Small intestine (tissue), 7 donors: ENCODE measurements around the gene SHROOM1. TPM values are rescaled to one million over a fixed set of nuclear protein-coding genes. Genes with fewer than 3 reads are reported as not detected.

ENCODE experiments used
- DNase-seq, 2 donors: peaks; one replicate each; pipeline versions ENCODE4 v3.0.0 to v3.0.0-alpha.2; 2013
- FAIRE-seq: peaks from 2 replicates; lab custom pipeline; 2012; peaks lifted over from hg19 to GRCh38; lab: Jason Lieb, UNC
- H3K27ac ChIP-seq, 3 donors: one replicate each; pipeline ENCODE4 v1.5.1; 2013; ENCODE audit warnings: low read length in 2 of 3, mild to moderate bottlenecking in 2 of 3, control low read depth in 1 of 3, inconsistent platforms in 1 of 3, low read depth in 1 of 3, moderate library complexity in 1 of 3
- H3K27me3 ChIP-seq, 3 donors: one replicate each; pipeline ENCODE4 v1.6.1; 2013; ENCODE audit warnings: low read length in 3 of 3, inconsistent platforms in 1 of 3; ENCODE audit not compliant: control insufficient read depth in 3 of 3, insufficient read depth in 3 of 3
- H3K36me3 ChIP-seq, 3 donors: one replicate each; pipeline ENCODE4 v1.6.1; 2013; ENCODE audit warnings: low read length in 3 of 3, inconsistent platforms in 1 of 3, low read depth in 1 of 3, mild to moderate bottlenecking in 1 of 3, moderate library complexity in 1 of 3; ENCODE audit not compliant: control insufficient read depth in 3 of 3, insufficient read depth in 2 of 3
- H3K4me1 ChIP-seq, 3 donors: one replicate each; pipeline ENCODE4 v1.6.1; 2013; ENCODE audit warnings: low read length in 2 of 3, inconsistent platforms in 1 of 3, low read depth in 1 of 3, mild to moderate bottlenecking in 1 of 3, moderate library complexity in 1 of 3; ENCODE audit not compliant: control insufficient read depth in 3 of 3, insufficient read depth in 2 of 3
- H3K4me3 ChIP-seq, 3 donors: one replicate each; pipeline ENCODE4 v1.5.1; 2013; ENCODE audit warnings: low read length in 3 of 3, control low read depth in 1 of 3, inconsistent platforms in 1 of 3, low read depth in 1 of 3, mild to moderate bottlenecking in 1 of 3, moderate library complexity in 1 of 3
- H3K9me3 ChIP-seq, 2 donors: one replicate each; pipeline ENCODE4 v1.6.1; 2013; ENCODE audit warnings: low read depth in 1 of 2, low read length in 1 of 2; ENCODE audit not compliant: control insufficient read depth in 2 of 2, insufficient read depth in 1 of 2
- whole genome bisulfite sequencing, 3 donors: extraction: QIAGEN DNeasy Blood & Tissue Kit; methylation state at CpG; one replicate each; pipeline ENCODE4 v1.1.7; 2013; 5-methylcytosine and 5-hydroxymethylcytosine counted together
- polyA plus RNA-seq, 4 donors: library from polyadenylated mRNA; stranded (reverse) in 3 of 4; unstranded in 1 of 4; fragments of 200-250 nt in 3 of 4; fragments of 120-200 nt in 1 of 4; gene quantifications; one replicate each; pipeline versions ENCODE4 v1.2.1 to v1.2.3, GENCODE V29; 2013
- donor health status: healthy with polysubstance abuse.
- donor health status: control.
- donor health status: control.
- donor health status: Bipolar disorder and iron deficiency.
- donor health status: healthy.

SHROOM1 gene
- polyA plus RNA-seq, 4 donors: 9.2 to 72.2 (median 15.0) TPM

- Histone ChIP-seq H3K4me3 (no peak overlapping the region), H3K27ac (peak overlapping the region; percentile 22 to 80 (median 60)), H3K9me3 (peaks cover 0 to 8% of the 10 kb centered on the region in 2 donors), H3K4me1 (peaks cover 0 to 36% (median 12%) of the 10 kb centered on the region in 3 donors), H3K36me3 (peaks cover 0 to 40% (median 3%) of the 10 kb centered on the region in 3 donors), H3K27me3 (no peaks in the 10 kb centered on the region)
- DNase-seq: no peak
- no peak for FAIRE-seq
- WGBS, 3 donors: 77 to 81% (median 79%) methylated on average over 5 of the region's 5 CpGs
Measured at GRCh38 chr5:132871459-132872284, 41.2 kb upstream of the SHROOM1 start.

- no peak for FAIRE-seq
- 73 to 81% (median 77%) methylated on average over 2 of the region's 2 CpGs for WGBS, 3 donors
- H3K4me1 ChIP-seq: peaks cover 0 to 32% (median 9%) of the 10 kb centered on the region in 3 donors
- no peak overlapping the region for H3K4me3 ChIP-seq
- peaks cover 0 to 40% (median 3%) of the 10 kb centered on the region in 3 donors for H3K36me3 ChIP-seq
- H3K27me3 ChIP-seq: no peaks in the 10 kb centered on the region
- peaks cover 0 to 8% of the 10 kb centered on the region in 2 donors for H3K9me3 ChIP-seq
- H3K27ac ChIP-seq: no peak overlapping the region
- DNase-seq: no peak
Measured at GRCh38 chr5:132870801-132871200, 40.4 kb upstream of the SHROOM1 start.

DNA sequence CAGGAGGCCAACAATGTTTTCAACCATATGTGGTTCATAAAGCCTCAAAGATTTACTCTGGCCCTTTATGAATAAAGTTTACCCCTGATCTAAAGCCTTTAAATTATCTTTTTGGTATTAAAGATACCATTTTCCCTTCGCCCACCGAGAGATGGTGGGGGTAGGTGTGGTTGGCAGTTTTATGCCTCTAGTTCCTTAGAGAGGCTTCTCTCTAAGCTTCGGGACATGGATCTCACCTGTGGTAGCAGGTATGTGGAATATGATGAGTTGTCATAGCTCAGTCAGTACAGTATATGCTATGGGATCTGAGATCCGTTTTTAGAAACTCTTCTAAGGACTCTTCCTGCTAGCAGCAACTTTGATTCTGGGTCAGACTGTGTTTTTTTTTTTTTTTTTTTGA is 38.3 kb upstream of the SHROOM1 start:
- FAIRE-seq (no peak), DNase-seq (no peak)
- no peak overlapping the region for H3K4me3 ChIP-seq
- H3K9me3 ChIP-seq: peaks cover 0 to 2% of the 10 kb centered on the region in 2 donors
- no peak overlapping the region for H3K27ac ChIP-seq
- H3K4me1 ChIP-seq: peaks cover 0 to 28% (median 9%) of the 10 kb centered on the region in 3 donors
- H3K27me3 ChIP-seq: no peaks in the 10 kb centered on the region
- WGBS, 3 donors: 84 to 93% (median 86%) methylated on average over 4 of the region's 4 CpGs
- peaks cover 0 to 33% (median 3%) of the 10 kb centered on the region in 3 donors for H3K36me3 ChIP-seq

DNA sequence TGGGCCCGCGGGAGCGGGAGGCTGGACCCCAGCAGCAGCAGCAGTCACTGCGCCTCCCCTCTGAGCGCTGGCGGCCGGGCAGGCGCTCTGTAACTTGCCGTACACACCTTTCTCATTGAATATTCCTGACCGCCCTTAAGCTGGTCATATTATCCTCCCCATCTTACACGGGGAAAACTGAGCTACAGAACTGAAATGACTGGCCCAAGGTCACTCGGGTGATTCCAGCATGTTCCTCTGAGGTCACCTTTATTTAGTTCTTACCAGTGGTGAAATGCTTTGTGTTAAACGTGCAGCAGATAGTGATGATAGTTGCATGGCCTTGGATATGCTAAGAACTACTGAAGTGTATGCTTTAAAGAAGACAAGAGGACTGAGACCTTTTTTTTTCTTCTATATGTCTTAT is 36.6 kb upstream of the SHROOM1 start:
- WGBS, 3 donors: 1 to 2% (median 1%) methylated on average over 12 to 13 of the region's 13 CpGs
- peak overlapping the region; percentile 85 to 96 (median 94) for H3K27ac ChIP-seq
- peak overlapping the region; percentile 64 to 92 (median 74) for H3K4me3 ChIP-seq
- no peaks in the 10 kb centered on the region for H3K27me3 ChIP-seq
- no peaks in the 10 kb centered on the region for H3K9me3 ChIP-seq
- DNase-seq (no peak), FAIRE-seq (no peak)
- peaks cover 0 to 30% (median 3%) of the 10 kb centered on the region in 3 donors for H3K36me3 ChIP-seq
- peaks cover 0 to 22% (median 6%) of the 10 kb centered on the region in 3 donors for H3K4me1 ChIP-seq

GRCh38 chr5:132866342-132867045 is 36.0 kb upstream of the SHROOM1 start, which contains the start of the genes GDF9 and UQCRQ:
TSS of gene GDF9 (minus strand) at chr5:132866469. CDS start at chr5:132864533, 1,936 bp downstream.
TSS of gene UQCRQ (plus strand) at chr5:132866642. CDS start at chr5:132866882, 240 bp downstream.
- 0 to 1% (median 1%) methylated on average over 48 to 55 of the region's 55 CpGs for WGBS, 3 donors
- Histone ChIP-seq H3K27me3 (no peaks in the 10 kb centered on the region), H3K27ac (peak within 1 kb of the TSS; percentile 85 to 96 (median 94)), H3K9me3 (no peaks in the 10 kb centered on the region), H3K4me3 (peak within 1 kb of the TSS; percentile 64 to 92 (median 74)), H3K36me3 (peaks cover 0 to 26% (median 3%) of the 10 kb centered on the region in 3 donors), H3K4me1 (peaks cover 0 to 20% (median 4%) of the 10 kb centered on the region in 3 donors)
- FAIRE-seq: no peak
- peak; percentile 100 for DNase-seq

DNA sequence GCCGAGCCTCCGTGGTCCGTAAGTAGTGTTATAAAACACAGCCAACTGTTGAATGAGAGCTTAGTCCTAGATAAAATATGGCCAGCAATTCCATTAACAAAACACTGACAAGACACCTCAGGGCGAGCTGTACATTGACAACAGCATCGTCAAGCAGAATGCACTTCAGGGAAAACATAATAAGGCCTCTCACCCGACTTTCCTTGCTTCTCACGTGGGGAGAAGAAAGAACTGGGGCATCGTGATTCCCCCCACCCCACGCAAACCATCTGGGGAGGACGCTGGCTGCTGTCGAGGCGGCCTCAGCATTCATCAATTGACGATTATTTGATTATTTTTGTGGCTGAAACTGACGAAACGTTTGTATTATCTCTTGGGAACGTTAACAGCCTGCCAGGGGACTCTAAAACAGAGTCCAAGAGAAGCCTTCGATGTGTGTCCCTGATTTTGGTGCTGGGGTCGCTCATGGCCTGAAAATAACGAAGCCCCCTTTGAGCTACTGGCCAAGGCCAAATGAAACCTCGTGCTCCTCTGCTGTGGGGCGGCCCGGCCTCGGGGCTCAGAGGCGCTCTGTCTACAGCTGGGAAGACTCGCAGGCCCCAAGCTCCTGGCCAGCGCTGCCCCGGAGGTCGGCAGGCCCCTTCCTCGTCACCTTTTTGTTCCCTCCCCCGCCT is 35.4 kb upstream of the SHROOM1 start:
- Histone ChIP-seq H3K4me3 (peak overlapping the region; percentile 64 to 92 (median 74)), H3K9me3 (no peaks in the 10 kb centered on the region), H3K36me3 (peaks cover 0 to 26% (median 3%) of the 10 kb centered on the region in 3 donors), H3K27me3 (no peaks in the 10 kb centered on the region), H3K4me1 (peaks cover 0 to 21% (median 4%) of the 10 kb centered on the region in 3 donors), H3K27ac (peak overlapping the region; percentile 76 to 96 (median 94))
- 27 to 33% (median 30%) methylated on average over 30 of the region's 30 CpGs for WGBS, 3 donors
- peak in 1 of 2 donors; percentile 27 for DNase-seq
- no peak for FAIRE-seq

DNA sequence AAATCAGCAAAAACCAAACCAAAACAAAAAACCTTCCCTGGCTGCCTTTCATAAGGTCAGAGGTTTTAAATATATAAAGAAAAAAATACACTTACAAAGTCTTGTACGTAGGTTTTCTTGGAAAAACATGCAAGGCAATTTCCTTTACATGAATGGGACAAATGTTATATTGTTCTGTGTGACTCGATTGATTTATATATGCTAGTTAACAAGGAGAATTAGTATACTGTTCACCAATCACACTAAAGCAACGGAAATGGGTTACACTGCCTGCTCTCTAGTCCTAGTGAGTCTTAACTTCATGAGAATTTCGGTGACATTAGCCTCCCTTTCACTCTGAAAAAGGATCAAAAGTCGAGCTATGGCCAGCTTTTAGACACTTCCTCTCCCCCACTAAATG is 30.3 kb upstream of the SHROOM1 start:
- FAIRE-seq: no peak
- Histone ChIP-seq H3K4me1 (peaks cover 0 to 17% (median 0%) of the 10 kb centered on the region in 3 donors), H3K27me3 (no peaks in the 10 kb centered on the region), H3K36me3 (no peaks in the 10 kb centered on the region), H3K9me3 (no peaks in the 10 kb centered on the region), H3K4me3 (no peak overlapping the region), H3K27ac (no peak overlapping the region)
- 74 to 85% (median 75%) methylated on average over 5 of the region's 5 CpGs for WGBS, 3 donors
- no peak for DNase-seq
